Measurements from ENCODE around the gene VSIG1.

Gene VSIG1

DNA sequence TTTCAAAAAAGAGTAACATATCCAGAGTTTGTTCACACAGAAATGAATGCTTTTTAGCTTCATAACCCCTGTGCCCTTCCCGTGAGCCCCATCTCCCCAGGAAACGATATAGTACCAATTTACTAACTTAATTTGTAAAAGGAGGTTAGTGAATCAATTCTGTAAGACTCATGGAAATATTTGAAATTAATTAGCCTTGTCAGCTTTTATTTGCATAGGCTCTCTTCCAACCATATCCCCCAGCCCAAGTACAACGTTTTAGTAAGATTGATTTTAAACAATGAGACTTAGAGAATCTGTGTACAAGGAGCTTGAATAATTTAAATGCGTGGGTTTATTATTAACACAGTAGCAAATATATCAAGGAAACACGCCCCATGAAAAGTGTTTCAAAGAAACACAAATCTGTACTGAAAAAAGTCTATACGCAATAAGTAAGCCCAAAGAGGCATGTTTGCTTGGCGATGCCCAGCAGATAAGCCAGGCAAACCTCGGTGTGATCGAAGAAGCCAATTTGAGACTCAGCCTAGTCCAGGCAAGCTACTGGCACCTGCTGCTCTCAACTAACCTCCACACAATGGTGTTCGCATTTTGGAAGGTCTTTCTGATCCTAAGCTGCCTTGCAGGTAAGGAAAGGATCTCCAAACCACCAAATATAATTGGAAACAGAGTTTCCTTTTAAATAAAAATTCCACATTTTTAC, at the start of gene VSIG1:
Gene VSIG1 (plus strand): TSS at position 512 of the 703 bp plus-strand sequence. CDS start 66 bp downstream, at position 578.
- DNase-seq, result no peak

DNA sequence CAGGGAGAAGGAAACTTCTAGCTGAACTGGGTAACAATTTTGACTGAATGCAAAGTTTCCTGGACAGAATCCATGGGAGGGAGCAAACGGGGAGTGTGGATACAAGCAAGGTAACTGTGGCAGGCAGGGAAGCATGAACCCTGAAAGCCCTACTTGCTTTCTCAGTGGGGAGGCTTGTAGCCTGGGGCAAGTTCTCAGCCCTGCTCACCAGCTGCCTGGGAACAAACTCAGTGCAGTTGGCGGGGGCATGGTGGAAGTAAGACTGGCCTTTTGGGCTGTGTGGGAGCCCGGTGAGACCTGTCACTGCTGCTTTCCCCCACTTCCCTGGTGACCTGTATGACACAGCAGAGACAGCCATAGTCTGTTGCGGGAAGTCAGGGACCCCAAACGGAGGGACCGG, 48.7 kb upstream of the VSIG1 start:
- DNase-seq, result no peak

DNA sequence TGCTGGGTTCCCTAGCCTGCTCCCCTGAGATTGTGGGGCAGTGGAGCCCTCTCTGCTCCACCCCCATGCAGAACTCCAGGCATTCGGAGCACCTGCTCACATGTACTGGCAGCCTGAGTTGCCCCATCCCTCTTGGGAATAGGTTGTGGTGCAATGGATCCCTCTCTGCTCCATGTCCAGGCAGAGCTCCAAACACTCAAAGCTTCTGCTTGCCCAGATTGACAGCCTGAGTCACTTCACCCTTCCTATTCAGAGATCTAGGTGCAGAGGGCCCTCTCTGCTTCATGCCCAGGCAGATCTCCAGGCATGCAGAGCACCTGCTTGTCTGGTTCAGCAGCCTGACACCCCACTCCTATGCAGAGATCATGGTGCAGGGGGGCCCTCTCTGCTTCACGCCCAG, 44.1 kb upstream of the VSIG1 start:
- no peak for DNase-seq

DNA sequence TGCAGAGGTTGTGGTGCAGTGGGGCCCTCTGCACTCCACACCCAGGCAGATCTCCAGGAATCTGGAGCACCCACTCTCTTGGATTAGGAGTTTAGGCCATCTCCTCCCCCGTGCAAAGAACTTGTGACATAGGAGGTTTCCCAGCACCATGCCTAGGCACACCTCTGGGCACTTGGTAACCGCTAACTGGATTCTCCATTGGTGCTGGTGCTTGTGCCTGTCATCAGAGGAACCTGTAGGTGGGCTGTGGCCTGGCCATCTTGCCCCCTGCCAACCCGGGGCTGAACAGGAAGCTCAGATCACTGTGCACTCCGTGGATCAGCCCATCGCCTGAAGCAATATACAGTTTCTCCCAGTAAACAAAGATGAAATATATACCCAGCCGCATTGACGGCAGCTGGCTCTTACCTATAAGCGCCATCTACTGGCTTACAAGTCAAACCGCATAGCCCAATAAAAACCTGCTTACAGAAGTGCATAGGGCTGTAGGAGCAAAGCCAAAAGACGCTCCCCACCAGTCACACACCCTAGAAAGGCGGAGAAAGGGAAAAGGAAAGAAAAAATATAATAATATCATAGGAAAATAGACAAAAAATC, 43.5 kb upstream of the VSIG1 start:
- peak; percentile 38 for DNase-seq

DNA sequence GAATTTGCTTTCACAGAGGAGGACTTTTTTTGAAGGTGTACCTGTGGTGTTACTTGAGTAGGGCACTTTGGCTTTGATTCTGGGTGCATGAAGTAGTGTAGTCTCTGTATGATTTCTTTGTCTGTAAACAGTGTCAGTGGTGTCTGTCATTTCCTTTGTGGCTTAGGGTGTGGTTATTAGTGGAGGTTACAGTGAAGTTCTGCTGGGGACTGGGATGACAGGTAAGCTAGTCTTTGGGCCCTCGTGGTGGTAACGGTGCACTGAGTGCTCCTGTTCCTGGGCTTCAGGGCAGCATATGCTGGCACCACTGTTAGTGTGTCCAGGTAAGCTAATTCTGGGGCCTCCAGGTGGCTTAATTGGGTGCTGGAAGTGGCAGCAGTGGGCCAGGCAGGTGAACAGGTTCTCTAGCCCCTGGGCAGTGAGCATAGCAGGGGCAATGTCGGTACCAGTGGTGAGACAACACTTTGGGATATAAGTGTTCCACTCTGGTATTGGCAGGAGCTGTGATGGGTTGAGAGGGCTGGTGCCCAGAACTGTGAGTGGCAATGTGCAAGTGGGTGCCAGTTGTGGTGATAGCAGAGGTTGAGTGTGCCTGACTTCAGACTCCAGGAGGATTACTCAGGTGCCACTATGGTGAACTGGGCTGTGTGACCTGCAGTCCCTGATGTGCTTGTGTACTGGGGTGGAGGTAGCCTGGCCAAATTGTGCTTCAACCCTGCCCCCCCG, 26.0 kb upstream of the VSIG1 start:
- peak; percentile 32 for DNase-seq

DNA sequence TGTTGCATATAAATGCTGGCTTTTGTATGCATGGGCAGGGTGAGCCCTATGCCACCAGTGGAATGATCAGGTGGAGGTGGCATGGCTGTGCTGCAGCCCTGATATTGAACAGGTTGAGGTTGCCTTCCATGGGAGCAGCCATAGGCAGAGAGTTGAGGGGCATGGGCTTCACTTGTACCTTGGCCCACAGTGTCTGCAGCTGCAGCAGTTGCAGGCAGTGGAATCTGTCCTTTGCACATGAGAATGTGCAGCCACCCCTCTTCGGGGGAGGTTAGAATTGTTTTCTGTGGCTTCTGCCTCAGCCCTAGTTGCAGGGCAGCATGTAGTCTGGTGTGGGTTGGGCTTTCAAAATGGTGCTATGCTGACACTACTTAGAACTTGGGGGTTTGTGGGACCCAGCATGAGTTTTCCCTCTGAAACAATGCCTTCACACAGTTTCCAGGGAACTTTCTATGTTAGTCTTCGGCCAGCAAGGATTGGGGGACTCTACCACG, 25.4 kb upstream of the VSIG1 start:
- DNase-seq, result no peak

DNA sequence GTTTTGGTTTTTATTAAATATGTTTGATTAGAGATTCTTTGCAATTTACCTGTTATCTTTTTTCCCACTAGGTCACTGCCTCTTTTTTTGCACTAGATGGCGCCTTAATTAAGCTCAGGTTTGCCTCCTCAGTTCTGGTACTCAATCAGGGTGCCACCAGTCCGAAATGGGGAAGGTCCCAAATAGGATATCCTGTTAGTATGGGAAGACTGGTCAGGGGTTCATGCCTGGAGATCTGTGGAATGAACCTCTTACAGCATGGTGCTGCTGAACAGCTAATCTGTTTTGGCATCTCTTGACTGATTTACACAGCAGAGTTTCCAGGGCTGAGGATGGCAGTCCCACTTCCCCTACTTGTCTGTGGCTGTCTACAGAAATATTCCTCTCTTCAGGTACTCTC, 24.2 kb upstream of the VSIG1 start:
- peak; percentile 18 for DNase-seq

DNA sequence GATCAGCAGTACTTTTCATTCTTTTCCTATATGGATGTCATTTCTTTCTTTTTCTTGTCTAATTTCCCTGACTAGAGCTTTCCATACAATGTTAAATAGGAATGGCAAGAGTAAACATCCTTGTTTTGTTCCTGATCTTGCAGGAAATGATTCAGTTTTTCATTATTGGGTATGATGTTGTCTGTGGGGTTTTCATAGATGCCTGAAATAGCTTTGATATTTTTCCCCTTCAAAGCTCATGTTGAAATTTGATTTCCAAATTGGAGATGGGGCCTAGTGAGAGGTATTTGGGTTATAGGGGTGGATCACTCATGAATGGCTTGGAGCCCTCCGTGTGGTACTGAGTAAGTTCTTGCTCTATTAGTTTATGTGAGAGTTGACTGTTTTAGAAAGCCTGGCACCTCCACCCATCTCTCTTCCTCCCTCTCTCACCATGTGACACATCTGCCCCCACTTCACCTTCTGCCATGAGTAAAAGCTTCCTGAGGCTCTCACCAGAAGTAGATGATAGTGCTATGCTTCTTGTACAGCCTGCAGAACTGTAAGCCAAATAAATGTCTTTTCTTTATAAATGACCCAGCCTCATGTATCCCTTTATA, 22.3 kb upstream of the VSIG1 start:
- peak; percentile 10 for DNase-seq

DNA sequence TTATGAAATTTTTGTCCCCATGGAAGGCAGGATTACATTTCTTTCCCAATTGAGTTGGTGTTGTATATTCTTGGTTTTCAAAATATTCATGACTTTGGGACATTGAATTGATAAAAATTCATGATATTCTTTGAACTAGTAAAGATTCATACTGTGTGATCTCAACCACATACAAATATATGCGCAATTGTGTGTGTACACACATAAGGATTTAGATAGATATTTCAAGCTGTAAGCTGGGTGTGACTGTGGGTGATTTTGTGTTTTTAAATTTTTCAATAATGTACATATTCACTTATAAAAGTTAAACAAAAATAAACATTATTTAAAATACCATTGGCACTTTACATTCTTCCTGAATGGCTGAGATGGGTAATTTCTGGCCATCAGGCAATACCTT, 19.5 kb upstream of the VSIG1 start:
- no peak for DNase-seq

DNA sequence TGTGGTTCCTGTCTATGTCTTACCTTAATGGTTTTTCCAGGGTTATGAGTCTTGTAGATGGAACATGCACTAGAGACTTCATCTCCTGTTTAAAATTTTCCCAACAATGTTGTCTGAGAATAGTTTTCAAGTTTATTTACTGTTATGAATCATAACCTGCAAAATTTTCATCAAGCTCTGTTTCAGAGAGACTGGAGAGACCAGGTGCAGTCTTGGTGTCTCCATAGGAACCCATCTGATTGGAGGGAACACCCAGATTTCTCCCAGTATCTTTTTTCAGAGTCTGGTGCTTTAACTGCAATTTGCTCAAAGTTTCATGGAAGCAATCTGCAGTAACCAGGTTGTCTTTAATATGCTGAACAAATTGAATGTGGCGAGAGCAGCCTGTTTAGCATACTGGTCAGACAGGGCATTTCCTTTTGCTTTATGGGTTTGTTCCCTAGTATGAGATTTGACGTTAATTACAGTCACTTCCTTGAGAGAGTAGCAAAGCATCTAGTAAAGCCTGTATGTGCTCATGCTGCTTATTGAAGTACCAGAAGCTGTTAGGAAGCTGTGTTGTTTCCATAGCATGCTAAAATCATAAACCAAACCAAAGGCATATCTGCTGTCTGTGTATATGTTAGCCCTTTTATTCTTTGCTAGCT, 18.8 kb upstream of the VSIG1 start:
- no peak for DNase-seq

DNA sequence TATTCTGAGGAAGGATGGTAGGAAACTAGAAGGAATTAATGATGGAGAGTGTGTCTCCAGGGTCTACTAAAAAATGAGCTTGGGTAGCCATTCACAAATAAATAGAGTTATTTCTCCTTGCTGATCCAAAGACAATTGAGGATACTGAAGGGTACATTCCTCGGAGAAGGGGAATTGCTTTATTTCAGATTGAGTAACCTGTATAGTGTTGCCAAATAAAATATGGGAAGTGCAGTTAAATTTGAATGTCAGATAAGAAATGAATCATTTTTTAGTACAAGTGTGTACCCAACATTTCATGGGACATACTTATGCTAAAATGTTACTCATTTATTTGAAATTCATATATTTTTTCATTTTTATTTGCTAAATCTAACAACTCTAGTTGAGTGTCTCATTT, 16.0 kb upstream of the VSIG1 start:
- no peak for DNase-seq

DNA sequence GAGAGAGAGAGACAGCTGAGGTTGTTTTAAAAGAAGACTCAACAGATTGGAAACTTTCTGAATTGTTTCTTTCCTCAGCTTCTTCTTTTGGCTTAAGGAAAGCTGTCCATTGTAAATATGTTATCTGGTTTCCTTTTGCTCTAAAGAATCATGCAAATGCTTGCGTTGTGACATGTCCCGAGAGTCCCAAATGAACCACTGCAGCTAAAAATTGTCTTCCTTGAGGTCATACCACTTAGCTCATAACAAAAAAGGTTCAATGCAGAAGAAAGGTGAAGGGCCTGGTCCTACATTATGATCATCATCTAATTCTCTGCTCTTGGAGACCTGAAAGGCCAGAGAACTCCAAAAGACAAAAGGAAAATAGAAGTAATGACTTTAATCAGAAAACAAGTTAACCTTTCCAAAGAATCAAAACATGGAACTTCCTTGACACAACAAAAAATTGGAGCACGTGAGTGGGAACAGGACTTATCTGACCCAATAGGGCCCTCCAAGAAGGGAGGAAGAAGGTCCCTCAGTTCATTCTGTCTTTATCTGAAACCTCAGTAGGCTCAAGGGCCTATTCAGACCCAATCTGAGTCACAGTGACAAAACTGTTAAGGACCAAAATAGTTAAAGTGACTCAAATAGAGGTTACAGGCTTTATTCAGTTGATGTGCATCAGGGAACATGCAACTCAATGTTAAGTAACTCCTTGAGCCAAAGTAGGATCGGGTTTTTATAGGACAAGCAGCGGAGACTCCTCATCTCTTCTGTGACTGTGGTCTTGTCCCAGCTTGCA, 14.7 kb upstream of the VSIG1 start:
- no peak for DNase-seq

DNA sequence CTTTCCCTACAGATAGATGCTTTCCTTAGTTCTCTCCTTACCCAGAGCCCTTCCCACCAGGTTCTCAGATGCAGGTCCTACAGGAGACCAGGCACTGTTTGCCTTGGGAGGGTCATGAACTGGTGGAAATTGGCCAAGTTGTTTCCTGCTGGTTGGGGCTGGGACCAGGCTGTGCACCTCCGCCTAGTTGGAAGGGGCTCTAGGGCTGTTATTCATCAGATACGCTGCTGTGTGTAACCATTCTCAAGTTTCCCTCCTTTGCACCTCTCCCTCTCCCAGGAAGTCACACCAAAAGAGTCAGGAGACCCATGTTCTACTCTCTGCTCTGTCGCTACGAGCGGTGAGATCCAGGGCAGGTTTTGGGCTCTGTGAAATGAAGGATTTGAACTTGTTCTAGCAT, 11.9 kb upstream of the VSIG1 start:
- no peak for DNase-seq

DNA sequence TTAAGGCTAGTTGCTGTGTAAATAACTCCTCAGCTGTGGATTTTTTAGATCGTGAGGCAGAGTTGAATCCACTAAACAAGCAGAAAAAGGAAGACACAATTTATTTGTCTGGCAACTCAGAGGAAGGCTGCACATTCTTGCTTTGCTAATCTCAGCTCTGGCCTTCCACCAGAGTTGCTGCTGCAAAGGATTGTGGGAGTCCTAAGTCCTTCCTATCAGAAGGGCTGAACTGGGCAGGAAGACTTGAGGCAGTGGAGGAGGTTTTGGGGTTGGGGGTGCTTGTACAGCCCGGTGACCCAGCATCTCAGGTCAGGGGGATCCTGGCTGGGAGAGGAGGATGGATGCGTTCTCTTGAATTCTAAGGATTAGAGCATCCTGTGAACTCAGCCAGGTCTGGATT, 11.0 kb upstream of the VSIG1 start:
- DNase-seq, result no peak

DNA sequence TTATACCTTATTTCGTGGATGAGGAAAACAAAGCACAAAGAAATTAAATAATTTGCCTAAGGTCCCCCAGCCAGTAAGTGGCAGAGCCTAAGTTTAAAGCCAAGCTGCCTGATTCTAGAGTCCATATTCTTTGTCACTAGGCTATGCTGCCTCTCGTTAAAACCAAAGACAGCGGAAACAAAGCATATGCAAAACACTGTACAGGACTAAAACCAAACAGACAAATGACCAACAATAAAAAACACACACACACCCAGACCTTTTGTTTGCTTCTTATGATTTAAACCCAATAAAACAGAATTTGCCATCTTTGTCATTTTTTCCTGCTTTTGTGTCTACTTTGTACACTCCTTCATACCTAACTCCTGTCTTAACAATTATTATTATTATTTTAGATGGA, 10.1 kb upstream of the VSIG1 start:
- no peak for DNase-seq

DNA sequence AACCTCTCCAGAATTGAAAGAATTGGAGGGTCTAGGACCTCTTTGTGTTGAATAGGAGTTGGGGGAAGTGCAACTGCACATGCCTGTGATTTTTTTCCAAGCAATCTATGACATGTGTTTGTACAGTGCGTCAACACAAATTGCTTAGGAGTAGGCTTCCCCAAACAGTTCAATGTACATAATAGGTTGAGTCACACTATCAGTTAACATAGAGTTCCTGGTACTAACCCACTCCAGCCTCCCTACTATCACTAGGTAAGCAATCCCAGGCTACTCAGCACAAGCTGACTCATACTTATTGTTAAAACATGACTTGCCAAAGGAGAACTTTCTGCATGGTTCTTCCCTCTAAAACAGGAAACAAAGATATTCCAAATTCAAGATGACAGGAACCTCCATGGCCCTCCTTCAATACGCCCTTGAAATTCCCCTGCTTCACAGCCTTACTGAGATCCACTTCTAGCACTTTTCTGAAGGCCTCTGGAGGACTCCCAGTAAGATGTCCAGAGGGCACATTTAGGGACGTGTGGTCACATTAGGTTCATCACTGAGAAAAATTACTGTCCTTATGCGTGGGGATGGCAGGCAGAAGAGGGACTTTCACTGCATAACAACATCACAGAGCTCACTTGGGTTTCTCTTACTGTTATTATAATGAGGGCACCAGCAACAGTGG, 8.4 kb upstream of the VSIG1 start:
- no peak for DNase-seq

DNA sequence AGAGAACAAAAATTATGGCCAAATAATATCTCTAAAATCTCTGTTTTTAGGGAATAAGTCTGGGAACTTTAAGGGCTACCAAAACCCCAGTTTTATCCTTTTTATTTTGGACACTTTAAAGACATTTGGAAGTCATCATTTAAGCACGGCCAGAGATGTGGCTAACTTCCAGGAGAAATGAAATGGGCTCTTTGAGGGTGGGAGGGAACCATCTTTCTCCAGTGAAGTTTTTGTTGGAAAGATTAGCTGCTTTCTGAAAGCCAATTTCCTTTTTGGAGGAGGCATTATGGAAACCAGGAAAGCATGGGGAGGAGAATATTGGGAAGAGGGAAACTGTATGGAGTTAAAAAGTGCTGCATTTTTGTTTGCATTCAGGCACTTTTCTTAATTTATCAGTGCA, 4.8 kb downstream of the VSIG1 start:
- no peak for DNase-seq

DNA sequence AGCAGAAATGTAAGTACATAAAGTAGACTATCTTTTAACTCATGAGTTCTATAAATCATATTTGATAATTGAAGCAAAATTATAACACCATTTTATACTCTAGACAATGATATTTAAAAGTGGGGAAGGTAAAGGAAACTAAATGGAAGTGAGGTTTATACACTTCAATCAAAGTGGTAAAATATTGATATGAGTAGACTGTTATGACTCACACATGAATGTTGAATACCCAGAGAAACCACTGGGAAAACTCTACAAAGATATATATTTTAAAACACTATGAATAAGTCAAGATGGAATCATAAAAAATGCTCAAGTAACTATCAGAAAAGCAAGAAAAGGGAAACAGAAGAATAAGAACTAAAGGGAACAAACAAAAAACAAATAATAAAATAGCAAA, 8.4 kb downstream of the VSIG1 start:
- DNase-seq, result peak; percentile 9

DNA sequence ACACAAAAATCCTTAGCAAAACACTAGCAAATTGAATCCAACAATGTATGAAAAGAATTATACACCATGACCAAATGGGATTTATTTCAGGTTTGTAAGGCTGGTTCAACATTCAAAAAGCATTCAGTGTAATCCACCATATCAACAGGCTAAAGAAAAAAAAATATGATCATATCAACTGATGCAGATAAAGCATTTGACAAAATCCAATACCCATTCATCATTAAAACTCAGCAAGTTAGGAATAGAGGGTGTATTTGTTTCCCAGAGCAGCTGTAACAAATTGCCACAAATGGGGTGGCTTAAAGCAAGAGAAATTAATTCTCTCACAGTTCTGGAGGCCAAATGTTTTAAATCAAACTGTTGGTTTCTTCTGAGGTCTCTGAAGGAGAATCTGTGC, 10.7 kb downstream of the VSIG1 start:
- no peak for DNase-seq

DNA sequence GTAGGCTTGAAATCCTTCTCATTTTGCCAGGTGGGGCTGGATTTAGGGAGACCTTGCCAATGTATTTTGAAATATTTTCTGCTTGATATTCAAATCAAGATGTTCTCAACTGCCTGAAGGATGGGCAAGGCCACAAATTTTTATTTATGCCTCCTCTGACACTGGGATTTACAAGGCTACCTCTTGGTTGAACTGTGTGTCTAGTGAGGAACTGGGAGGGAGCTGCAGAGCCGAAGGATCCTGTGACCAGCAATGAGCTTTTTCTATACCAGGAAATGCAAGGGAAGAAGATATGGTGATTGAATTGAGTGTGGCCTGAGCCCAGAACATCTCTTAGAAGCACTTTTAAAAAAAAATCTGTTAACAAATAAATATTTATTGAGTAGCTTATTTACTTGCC, 14.9 kb downstream of the VSIG1 start:
- DNase-seq, result no peak

DNA sequence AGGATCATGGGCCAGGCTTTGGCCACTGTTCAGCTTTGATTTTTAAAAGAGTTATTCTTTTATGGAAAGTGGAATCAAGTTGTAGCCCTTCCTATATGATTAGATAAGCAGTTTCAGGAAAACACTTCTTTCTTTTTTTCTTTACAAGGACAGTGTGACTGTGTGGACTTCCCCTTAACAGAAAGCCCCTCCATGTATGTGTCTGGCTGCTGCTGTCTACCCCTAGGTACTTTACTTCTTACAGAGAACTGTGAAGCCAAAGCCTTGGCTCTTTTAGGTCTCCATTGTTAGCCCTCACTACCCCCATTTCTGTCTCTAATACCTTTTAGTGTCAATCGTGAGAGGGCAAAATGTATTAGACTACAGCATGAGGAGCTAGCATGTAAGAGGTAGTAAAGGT, 19.1 kb downstream of the VSIG1 start:
- DNase-seq, result no peak

DNA sequence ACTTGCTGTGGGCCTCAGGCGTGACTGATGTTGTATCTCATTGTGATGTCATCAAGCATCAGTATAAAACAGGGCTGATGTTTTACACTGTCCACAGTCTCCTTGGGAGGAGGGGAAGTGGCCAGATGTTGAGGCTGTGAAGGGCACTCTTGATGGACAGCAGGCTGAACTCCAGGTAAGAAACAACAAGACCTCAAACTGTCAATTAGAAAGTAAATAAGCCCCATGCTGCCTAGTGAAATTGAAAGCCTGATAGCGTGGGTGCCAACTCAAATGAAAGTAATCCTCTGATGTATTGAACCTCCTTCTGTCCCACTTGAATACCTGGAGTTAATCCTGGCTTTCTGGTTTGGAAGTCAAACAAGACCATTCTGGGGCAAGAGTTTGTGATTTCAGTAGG, 19.7 kb downstream of the VSIG1 start:
- DNase-seq, result no peak
